NK-92 (cell line): ENCODE data around the gene TEAD3.

Experiments
- DNase-seq: peaks from one replicate; lab custom pipeline; 2025; ENCODE audit not compliant: unreplicated experiment; lab: John Stamatoyannopoulos, UW

The TEAD3 gene

GRCh38 chr6:35476004-35476403, 20.9 kb downstream of the TEAD3 start:
- no peak for DNase-seq

- DNase-seq: no peak
Measured at GRCh38 chr6:35475573-35475972, 21.3 kb downstream of the TEAD3 start.

GRCh38 chr6:35474942-35475570, 21.8 kb downstream of the TEAD3 start:
- no peak for DNase-seq

- no peak for DNase-seq
Measured at GRCh38 chr6:35474131-35474941, 22.5 kb downstream of the TEAD3 start.

- DNase-seq: no peak
Measured at GRCh38 chr6:35473850-35474130, 23.1 kb downstream of the TEAD3 start.

GRCh38 chr6:35473075-35473849, 23.6 kb downstream of the TEAD3 start:
- DNase-seq: no peak

GRCh38 chr6:35471836-35472345, 25.0 kb downstream of the TEAD3 start:
- DNase-seq: no peak

GRCh38 chr6:35470663-35471120, 26.2 kb downstream of the TEAD3 start:
- no peak for DNase-seq

- DNase-seq: no peak
Measured at GRCh38 chr6:35469751-35470662, 26.9 kb downstream of the TEAD3 start.

- DNase-seq: no peak
Measured at GRCh38 chr6:35468980-35469750, 27.7 kb downstream of the TEAD3 start.

GRCh38 chr6:35468181-35468979, 28.5 kb downstream of the TEAD3 start, which contains the start of gene RPL10A:
Gene RPL10A (plus strand): TSS chr6:35468401. CDS start chr6:35468435, 34 bp downstream.
- peak; percentile 59 for DNase-seq

- DNase-seq: no peak
Measured at GRCh38 chr6:35465646-35466045, 31.2 kb downstream of the TEAD3 start.

- no peak for DNase-seq
Measured at GRCh38 chr6:35463292-35463691, 33.6 kb downstream of the TEAD3 start.

- no peak for DNase-seq
Measured at GRCh38 chr6:35461270-35461669, 35.6 kb downstream of the TEAD3 start.

- no peak for DNase-seq
Measured at GRCh38 chr6:35457907-35458306, 39.0 kb downstream of the TEAD3 start.

GRCh38 chr6:35454391-35455110, 42.3 kb downstream of the TEAD3 start:
- DNase-seq: no peak

- DNase-seq: no peak
Measured at GRCh38 chr6:35453236-35453635, 43.6 kb downstream of the TEAD3 start.
